HG03135 (cell line): ENCODE results near the gene HMCN2.

Experiments
- ATAC-seq: cut with Tn5 transposase; IDR thresholded peaks from one replicate; pipeline ENCODE4 v1.9.1; 2021; ENCODE audit warnings: mild to moderate bottlenecking, moderate library complexity; ENCODE audit not compliant: unreplicated experiment

The HMCN2 gene

GRCh38 chr9:130478736-130479575 is 213.4 kb downstream of the HMCN2 start:
- ATAC-seq, result no peak

- ATAC-seq, result no peak
Observed at GRCh38 chr9:130479587-130479986, 214.0 kb downstream of the HMCN2 start.

- ATAC-seq, result no peak
Observed at GRCh38 chr9:130480673-130481072, 215.1 kb downstream of the HMCN2 start.

GRCh38 chr9:130482463-130482862 is 216.9 kb downstream of the HMCN2 start:
- ATAC-seq, result no peak

- ATAC-seq, result no peak
Observed at GRCh38 chr9:130483371-130483971, 217.9 kb downstream of the HMCN2 start.
